ENCODE results near the gene HOMER2. TPM values are rescaled to one million over a fixed set of nuclear protein-coding genes. Genes with fewer than 3 reads are reported as not detected.
A peak's percentile ranks its signal among the peaks of the same experiment; 100 is the strongest.
"Not testable (repeated sequence)": the region's sequence is repeated elsewhere in the genome, so short reads cannot be mapped to it uniquely, and the experiment has no call there.

The HOMER2 gene
- total RNA-seq, 1 donor from 2014 or later: 32.1 TPM

GRCh38 chr15:82831894-82832600 is 120.5 kb downstream of the HOMER2 start:
- peak overlapping the region; percentile 95 for H3K27ac Mint-ChIP-seq
- H3K36me3 Mint-ChIP-seq (ENCODE audit: low read depth): peaks cover 84% of the 10 kb centered on the region
- peaks cover 40% of the 10 kb centered on the region for H3K4me1 Mint-ChIP-seq

GRCh38 chr15:82830427-82831173 is 121.9 kb downstream of the HOMER2 start:
- DNase-seq: peak; percentile 55
- Mint-ChIP-seq H3K4me3 (no peak overlapping the region), H3K4me1 (peaks cover 43% of the 10 kb centered on the region), H3K9me3 (no peaks in the 10 kb centered on the region), H3K27me3 (no peaks in the 10 kb centered on the region), H3K36me3 (ENCODE audit: low read depth) (peaks cover 82% of the 10 kb centered on the region), H3K27ac (no peak overlapping the region)
- intact Hi-C loops (cut with micrococcal nuclease): loop anchor here (5.0 kb wide), 2 partner anchors 182 to 372 kb away; partner anchors contain the start of gene C15orf40

More at GRCh38 chr15:82831894-82832600, 120.5 kb downstream of the HOMER2 start:
- peak; percentile 44 for DNase-seq
- Mint-ChIP-seq H3K4me3 (peak overlapping the region; percentile 65), H3K27me3 (no peaks in the 10 kb centered on the region), H3K9me3 (no peaks in the 10 kb centered on the region)
- intact Hi-C loops (cut with micrococcal nuclease): loop anchor here (1.0 to 5.0 kb wide), 3 partner anchors 21 to 370 kb away; partner anchors contain the start of gene C15orf40

GRCh38 chr15:82829234-82829633 is 123.3 kb downstream of the HOMER2 start:
- Mint-ChIP-seq H3K27ac (no peak overlapping the region), H3K4me3 (peak overlapping the region; percentile 23), H3K9me3 (no peaks in the 10 kb centered on the region), H3K4me1 (peaks cover 43% of the 10 kb centered on the region), H3K36me3 (ENCODE audit: low read depth) (peaks cover 77% of the 10 kb centered on the region), H3K27me3 (no peaks in the 10 kb centered on the region)
- peak; percentile 46 for DNase-seq
- intact Hi-C loops (cut with micrococcal nuclease): no loop called here

GRCh38 chr15:82828075-82828474 is 124.4 kb downstream of the HOMER2 start:
- Mint-ChIP-seq H3K36me3 (ENCODE audit: low read depth) (peaks cover 67% of the 10 kb centered on the region), H3K4me1 (peaks cover 39% of the 10 kb centered on the region), H3K4me3 (no peak overlapping the region), H3K27ac (no peak overlapping the region), H3K27me3 (no peaks in the 10 kb centered on the region), H3K9me3 (no peaks in the 10 kb centered on the region)
- intact Hi-C loops (cut with micrococcal nuclease): no loop called here
- DNase-seq: peak; percentile 47

- no peak overlapping the region for H3K4me3 Mint-ChIP-seq
- H3K27ac Mint-ChIP-seq: no peak overlapping the region
- peaks cover 54% of the 10 kb centered on the region for H3K36me3 Mint-ChIP-seq (ENCODE audit: low read depth)
- no peaks in the 10 kb centered on the region for H3K27me3 Mint-ChIP-seq
- DNase-seq: peak; percentile 13
- H3K4me1 Mint-ChIP-seq: peaks cover 4% of the 10 kb centered on the region
- intact Hi-C loops (cut with micrococcal nuclease): no loop called here
- no peaks in the 10 kb centered on the region for H3K9me3 Mint-ChIP-seq
Measured at GRCh38 chr15:82823049-82823448, 129.5 kb downstream of the HOMER2 start.

- intact Hi-C loops (cut with micrococcal nuclease); H3K4me1 Mint-ChIP-seq; H3K27ac Mint-ChIP-seq; H3K27me3 Mint-ChIP-seq; H3K9me3 Mint-ChIP-seq; H3K4me3 Mint-ChIP-seq: not testable (repeated sequence)
- H3K36me3 Mint-ChIP-seq (ENCODE audit: low read depth): peaks cover 52% of the 10 kb centered on the region
- DNase-seq: peak; percentile 3
Measured at GRCh38 chr15:82821851-82822250, 130.7 kb downstream of the HOMER2 start.

- H3K9me3 Mint-ChIP-seq; H3K4me1 Mint-ChIP-seq; H3K4me3 Mint-ChIP-seq; H3K27me3 Mint-ChIP-seq; H3K27ac Mint-ChIP-seq; intact Hi-C loops (cut with micrococcal nuclease): not testable (repeated sequence)
- DNase-seq: peak; percentile 34
- H3K36me3 Mint-ChIP-seq (ENCODE audit: low read depth): peaks cover 52% of the 10 kb centered on the region
Measured at GRCh38 chr15:82821396-82821795, 131.1 kb downstream of the HOMER2 start.

- DNase-seq: no peak
- H3K9me3 Mint-ChIP-seq: no peaks in the 10 kb centered on the region
- no peak overlapping the region for H3K4me3 Mint-ChIP-seq
- intact Hi-C loops (cut with micrococcal nuclease): no loop called here
- H3K27me3 Mint-ChIP-seq: no peaks in the 10 kb centered on the region
- peaks cover 2% of the 10 kb centered on the region for H3K4me1 Mint-ChIP-seq
- H3K36me3 Mint-ChIP-seq (ENCODE audit: low read depth): peaks cover 53% of the 10 kb centered on the region
- H3K27ac Mint-ChIP-seq: no peak overlapping the region
Measured at GRCh38 chr15:82820128-82820527, 132.4 kb downstream of the HOMER2 start.

GRCh38 chr15:82812994-82813393 is 139.5 kb downstream of the HOMER2 start:
- Mint-ChIP-seq H3K4me3 (no peak overlapping the region), H3K27ac (no peak overlapping the region), H3K9me3 (no peaks in the 10 kb centered on the region), H3K36me3 (ENCODE audit: low read depth) (peaks cover 46% of the 10 kb centered on the region), H3K4me1 (peaks cover 22% of the 10 kb centered on the region), H3K27me3 (no peaks in the 10 kb centered on the region)
- no peak for DNase-seq
- intact Hi-C loops (cut with micrococcal nuclease): loop anchor here (5.0 kb wide), 1 partner anchor 199 kb away; the partner anchor contains the start of gene C15orf40

- peaks cover 33% of the 10 kb centered on the region for H3K36me3 Mint-ChIP-seq (ENCODE audit: low read depth)
- no peaks in the 10 kb centered on the region for H3K9me3 Mint-ChIP-seq
- H3K4me1 Mint-ChIP-seq: peaks cover 20% of the 10 kb centered on the region
- H3K27ac Mint-ChIP-seq: peak overlapping the region; percentile 95
- H3K4me3 Mint-ChIP-seq: peak overlapping the region; percentile 88
- peak; percentile 88 for DNase-seq
- intact Hi-C loops (cut with micrococcal nuclease): loop anchor here (1.0 to 5.0 kb wide), 6 partner anchors 21 to 388 kb away; partner anchors contain the start of genes AP3B2, C15orf40 and RAMAC
- H3K27me3 Mint-ChIP-seq: peaks cover 8% of the 10 kb centered on the region
Measured at GRCh38 chr15:82810890-82811426, 141.6 kb downstream of the HOMER2 start.

- intact Hi-C loops (cut with micrococcal nuclease): loop anchor here (1.0 to 5.0 kb wide), 3 partner anchors 140 to 389 kb away; partner anchors contain the start of gene C15orf40
- H3K4me3 Mint-ChIP-seq: peak overlapping the region; percentile 88
- peak; percentile 85 for DNase-seq
- peaks cover 26% of the 10 kb centered on the region for H3K36me3 Mint-ChIP-seq (ENCODE audit: low read depth)
- peaks cover 20% of the 10 kb centered on the region for H3K4me1 Mint-ChIP-seq
- peaks cover 12% of the 10 kb centered on the region for H3K27me3 Mint-ChIP-seq
- no peaks in the 10 kb centered on the region for H3K9me3 Mint-ChIP-seq
- peak overlapping the region; percentile 95 for H3K27ac Mint-ChIP-seq
Measured at GRCh38 chr15:82810061-82810889, 142.2 kb downstream of the HOMER2 start.

- peaks cover 14% of the 10 kb centered on the region for H3K27me3 Mint-ChIP-seq
- peak within 1 kb of the TSS; percentile 88 for H3K4me3 Mint-ChIP-seq
- peaks cover 20% of the 10 kb centered on the region for H3K4me1 Mint-ChIP-seq
- H3K27ac Mint-ChIP-seq: peak within 1 kb of the TSS; percentile 95
- H3K9me3 Mint-ChIP-seq: no peaks in the 10 kb centered on the region
- DNase-seq: peak; percentile 99
- intact Hi-C loops (cut with micrococcal nuclease): loop anchor here (1.0 to 5.0 kb wide), 5 partner anchors 59 to 389 kb away; partner anchors contain the start of genes C15orf40 and RPS17
- peaks cover 22% of the 10 kb centered on the region for H3K36me3 Mint-ChIP-seq (ENCODE audit: low read depth)
Measured at GRCh38 chr15:82809308-82810060, 143.0 kb downstream of the HOMER2 start, which contains the start of gene WHAMM. Gene WHAMM, plus strand, starts transcription at chr15:82809628. Its CDS starts 99 bp downstream, at chr15:82809727.
